GM21737 (cell line): ENCODE measurements around the gene BAIAP2L1.

Experiments used
- ATAC-seq: cut with Tn5 transposase; IDR thresholded peaks from one replicate; pipeline ENCODE4 v1.9.1; 2021; ENCODE audit warnings: mild to moderate bottlenecking, moderate library complexity; ENCODE audit not compliant: unreplicated experiment

BAIAP2L1 gene

DNA sequence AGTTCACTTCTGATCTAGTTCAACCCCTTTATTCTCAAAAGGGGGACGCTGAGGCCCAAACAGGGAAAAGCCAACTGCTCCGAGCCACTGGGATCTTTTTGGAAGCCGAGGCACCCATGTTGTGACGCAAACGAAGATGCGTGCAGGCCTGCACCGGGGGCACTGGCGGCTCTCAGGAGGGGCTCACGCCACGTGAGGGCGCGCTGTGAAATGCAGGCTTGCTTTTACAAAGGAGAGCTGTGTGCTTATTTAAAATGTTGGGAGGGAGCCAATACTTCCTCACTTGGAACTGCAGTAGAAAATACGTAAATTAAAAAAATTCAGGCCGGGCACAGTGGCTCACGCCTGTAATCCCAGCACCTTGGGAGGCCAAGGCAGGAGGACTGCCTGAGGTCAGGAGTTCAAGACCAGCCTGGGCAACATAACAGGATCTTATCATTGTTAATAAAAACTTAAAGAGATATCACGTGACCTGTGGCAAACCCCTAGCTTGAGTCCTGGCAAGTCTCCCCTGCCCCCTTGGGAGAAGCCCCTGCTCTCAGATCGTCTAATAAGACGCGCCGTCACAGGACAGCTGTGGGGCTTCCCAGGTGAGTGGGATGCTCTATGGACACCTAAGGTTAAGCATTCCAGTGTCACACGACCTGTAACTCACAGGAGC lies 103.1 kb downstream of the BAIAP2L1 start:
- ATAC-seq = no peak

DNA sequence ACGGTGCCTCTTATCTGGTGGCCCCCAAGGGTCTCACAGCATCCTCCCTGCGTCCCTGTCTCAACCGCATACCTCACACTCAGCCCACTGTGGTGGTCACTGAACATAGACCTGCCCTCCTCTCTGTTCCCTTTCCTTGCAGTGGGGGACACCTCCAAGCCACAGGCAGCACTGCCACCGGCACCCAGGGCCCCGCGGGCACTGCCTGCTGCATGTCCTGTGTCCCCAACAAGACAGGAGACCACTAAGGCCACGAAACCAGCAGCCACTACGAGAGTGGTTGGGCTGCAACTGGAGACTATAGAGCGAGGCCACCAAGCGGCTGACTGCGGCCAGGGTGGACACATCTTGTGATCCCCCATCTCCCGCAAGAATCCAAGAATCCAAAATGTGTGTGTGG lies 104.1 kb downstream of the BAIAP2L1 start:
- ATAC-seq = no peak

DNA sequence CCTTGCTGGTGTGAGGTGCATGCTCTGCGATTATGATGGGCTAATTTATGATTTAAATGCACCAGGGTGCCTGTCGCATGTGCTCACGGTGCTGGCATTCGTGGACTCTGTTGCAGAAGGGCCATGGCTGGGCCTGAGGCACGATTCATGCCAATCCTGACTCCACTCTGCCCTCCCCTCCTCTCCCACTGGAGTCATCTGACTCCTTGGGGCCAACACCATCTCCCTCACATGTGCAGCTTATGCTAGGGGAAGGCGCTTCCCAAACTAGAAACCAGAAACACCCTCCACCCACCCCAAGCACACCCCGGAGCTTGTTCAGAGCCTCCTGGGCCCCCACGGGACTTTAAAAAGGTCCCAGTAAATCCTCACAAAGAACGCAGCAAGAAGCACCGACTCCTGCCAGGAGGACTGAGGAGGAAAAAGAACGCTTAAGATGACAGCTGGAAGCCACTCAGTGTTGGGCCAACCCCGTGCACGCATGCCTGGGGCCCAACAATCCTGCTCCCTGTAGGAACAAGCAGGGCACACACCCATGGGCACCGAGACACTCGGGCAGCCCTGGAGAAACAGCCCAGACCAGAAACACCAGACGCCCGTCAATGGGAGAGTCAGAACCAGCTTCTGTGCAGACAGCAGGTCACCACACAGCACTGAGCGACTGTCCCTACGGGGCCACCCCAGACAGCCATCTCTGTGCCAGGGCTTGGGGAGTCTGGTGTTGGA lies 105.3 kb downstream of the BAIAP2L1 start:
- no peak for ATAC-seq

DNA sequence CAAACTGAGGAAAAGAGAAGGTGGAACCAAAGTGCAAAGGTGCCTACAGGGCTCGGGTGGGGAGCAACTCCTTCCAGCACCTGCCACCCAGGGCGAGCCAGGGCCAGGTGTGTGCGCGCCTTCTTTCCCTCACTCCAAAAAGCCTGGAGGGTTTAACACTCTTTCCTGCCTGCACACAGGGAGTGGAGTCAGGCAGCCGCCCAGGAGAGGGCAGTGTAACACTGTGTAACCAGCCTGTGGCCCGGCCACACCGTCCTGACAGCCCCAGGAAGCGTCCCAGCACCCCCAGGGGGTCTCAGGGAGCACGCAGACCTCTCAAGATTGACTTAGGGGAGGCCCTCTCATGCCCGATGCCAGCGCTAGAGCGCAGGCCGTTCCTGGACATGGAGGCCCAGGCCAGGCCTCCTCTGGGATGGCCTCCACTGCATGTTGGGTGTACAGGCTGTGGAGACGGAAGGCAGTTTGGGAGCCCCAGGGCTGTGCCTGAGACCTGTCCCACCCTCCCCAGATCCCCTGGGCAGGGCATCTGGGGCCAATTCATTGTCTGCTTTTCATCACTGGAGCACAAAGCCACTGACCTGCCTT lies 106.0 kb downstream of the BAIAP2L1 start:
- no peak for ATAC-seq

DNA sequence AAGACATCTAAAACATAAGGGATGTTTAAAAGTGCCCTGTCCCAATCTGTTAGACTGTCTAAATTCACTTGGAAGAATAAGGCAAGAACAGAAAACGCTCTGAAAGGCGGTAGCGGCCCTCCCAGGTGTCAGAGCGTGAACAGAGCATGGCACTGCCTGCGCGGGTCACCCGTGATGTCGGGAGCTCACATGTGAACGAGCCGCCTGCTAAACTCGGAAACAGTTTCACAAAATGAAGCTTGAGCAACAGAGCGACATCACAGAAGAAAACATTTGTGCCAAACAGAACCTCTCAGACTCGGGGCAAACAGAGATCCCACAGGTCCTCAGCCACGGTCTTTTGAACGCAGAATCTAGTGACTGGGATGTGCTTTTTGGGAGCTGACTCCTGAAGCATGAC lies 106.6 kb downstream of the BAIAP2L1 start:
- ATAC-seq = no peak

DNA sequence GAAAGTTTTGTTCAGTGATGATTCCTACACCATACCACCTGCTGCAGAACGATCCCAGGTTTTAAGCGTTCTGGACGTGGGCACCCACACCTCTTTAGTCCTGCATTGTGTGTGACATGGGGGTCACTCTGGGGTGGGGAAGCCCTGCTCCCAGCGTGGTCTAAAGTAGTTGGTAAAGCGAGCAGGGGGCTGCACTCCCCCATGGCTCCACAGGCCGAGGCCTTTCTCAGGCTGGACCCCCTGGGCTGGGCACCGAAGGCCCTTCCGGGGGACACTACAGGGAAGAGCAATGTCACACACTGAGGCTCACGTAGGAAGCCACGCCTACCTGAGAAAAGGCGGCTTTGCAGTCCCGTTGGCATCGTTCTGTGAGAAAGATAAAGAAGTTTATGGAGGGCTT lies 107.1 kb downstream of the BAIAP2L1 start:
- no peak for ATAC-seq

DNA sequence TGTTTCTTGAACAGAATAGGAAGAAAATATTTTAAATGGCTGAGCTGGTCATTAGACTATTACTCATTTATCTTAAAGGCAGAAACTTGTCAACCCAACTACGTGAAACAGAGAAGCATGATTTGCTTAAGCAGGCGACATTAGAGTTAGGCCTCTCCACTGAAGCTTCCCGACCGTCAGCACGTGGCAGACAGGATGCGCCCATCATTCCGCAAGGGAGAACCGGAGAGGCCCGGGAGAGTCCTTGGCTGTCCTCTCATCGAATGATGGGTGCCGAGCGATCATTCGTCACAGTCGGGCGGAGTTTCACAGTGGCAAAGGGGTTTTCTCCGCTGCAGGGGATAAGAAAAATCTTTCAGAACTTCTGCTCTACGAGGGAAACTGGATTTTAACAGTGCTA lies 107.6 kb downstream of the BAIAP2L1 start:
- no peak for ATAC-seq

DNA sequence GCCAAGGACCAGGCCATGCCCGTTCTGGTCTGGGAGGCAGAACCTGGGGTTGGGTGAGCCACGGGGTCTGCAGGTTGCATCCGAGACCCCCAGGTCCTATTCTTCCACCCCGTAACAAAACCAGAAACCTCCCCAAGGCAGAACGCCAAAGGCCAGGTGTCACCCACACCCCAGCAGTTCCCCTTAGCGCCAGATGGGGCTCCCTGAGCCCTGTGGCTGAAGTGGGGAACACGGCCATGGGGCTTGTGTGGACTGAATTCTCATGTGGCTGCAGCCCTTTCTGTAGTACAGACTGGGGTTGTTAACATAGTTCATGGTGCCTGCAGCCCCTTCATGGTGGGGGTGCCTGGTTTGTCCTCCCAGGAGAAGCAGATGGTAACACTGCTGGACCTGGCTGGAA lies 109.2 kb downstream of the BAIAP2L1 start:
- no peak for ATAC-seq

DNA sequence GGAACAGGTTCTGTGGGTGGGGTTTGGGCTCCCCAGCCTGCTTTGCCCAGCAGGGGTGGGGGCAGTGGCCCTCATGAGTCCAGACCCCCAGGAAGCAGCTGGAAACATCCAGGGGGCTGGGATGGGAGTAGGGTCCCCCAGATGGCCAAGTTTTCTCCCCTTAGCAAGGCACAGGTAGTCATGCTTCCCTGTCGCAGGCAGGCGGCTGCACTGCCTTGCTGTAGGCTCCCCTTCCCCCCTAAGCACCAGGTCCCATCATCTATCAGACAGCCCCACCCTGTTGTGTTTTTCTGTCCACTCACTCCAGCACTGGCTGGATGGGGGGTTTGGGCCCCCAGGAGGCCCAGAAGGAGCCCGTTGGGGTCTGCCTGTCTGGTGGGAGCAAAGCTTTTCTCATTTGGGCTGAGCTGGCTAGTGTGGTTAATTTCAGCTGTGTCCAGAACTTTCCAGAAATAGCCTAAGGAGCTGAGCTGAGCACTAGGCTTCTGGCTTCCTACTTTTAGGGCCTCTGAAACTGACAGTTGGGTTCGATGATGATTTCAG lies 111.5 kb downstream of the BAIAP2L1 start:
- ATAC-seq = no peak

DNA sequence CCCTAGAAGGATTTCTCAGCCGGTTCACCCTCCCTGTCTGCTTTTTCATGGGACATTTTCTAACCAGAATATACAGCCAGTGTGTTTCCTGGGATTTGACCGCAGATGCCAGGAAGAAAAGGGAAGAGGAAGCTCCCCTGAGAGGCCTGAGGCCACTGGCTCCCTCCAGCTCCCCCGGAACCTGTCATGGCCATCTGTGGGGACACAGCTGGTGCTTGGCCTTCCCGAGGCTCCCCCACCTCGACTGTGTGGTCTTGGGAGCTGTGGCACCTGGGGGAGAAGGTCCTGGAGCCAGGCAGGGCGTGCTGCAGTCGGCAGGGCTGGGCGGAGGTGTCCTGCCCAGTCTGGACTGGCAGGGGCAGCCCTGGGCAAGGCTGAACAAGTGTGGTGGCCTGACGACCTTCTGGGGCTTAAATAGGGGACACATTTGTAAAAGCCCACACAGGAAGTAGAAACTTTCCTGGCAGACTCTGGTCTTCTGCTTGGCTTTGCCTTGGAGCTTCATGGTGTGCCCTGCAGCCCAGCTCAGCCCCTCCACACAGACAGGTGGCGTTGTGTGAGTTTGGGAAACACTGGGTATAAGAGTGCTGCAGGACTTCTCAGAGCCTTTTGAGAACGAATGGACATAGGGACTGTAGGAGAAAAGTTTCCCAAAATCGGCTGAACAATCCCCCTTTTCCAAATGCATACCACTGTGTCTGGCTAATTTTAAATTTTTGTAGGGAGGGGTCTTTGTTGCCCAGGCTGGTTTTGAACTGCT lies 112.6 kb downstream of the BAIAP2L1 start:
- no peak for ATAC-seq

DNA sequence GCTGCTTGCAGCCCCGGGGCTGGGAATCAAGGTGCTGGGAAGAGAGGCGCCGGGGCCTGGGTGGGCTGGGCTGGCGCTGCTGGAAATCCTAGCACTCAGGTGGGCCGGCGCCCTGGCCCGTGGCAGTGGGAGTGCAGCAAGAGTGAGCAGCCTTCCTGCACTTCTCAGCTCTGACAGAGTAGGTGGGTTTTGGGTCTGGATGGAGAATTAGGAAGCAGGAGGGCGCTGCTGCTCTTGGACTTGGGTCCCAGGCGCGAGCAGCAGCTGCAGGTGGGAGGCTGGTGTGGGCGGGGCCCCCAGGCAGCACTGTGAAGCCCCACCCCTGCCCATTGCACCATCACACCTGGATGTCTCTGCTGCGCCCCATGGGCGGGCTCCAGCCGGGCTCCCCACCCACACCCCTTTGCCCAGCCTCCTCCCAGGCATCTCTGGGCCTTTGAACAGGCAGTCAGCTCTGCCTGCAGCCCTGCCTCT lies 113.4 kb downstream of the BAIAP2L1 start:
- no peak for ATAC-seq

DNA sequence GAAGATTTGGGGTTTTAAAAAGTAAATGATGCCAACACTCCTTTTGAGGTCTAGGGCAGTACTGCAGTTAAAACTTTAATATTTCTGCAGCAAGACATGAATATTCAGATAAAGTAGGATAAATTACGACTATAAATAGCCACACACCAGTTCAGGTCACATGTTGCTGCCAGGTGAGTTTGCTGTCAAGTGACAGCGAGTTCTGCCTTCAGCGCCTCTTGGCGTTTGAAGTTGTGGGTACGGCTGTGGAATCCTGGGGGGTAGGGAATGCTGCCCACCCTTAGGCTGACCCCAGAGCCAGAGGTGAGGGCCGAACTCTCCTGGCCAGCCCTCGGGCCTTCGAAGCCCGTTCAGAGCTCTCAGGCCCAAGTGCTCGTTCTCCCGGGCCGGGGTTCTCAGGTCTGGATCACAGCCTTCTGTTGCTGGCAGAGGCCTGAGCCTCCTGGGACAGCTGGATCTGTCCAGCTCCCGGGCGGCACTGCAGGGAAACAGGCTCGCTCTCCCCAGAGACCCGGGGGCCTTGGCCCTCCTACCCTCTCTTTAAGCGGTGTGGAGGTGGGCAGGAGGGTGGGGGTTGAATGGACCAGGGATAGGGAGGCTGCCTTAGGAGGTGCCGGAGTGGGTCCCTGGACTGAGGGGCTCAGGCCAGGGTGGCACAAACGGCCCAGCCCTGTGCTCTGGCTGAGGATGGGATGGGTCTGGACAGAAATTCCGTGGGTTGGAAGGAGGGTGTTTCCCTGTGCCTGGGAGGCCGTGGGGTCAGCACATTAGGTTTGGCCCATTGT lies 114.0 kb downstream of the BAIAP2L1 start:
- no peak for ATAC-seq

DNA sequence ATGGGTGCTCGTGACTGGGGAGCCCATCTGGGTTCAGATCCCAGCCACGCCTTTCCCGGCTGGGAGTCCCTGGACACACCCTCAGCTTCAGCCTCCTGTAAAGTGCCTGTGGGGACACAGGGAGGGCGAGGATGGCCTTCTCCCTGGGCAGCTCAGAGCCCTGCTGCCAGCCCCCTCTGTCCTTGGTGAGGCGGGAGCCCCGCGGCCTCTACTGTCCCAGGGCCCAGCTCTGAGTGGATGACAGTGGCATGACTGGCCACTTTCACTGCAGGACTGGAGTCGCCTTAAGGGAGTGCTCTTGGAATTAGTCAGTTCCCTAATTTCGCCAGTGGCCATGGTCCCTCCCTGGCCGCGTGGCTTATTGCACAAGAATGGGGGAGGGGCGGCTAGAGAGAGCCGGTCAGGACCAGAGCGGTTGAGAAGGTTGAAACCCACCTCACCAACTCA lies 114.8 kb downstream of the BAIAP2L1 start:
- ATAC-seq = no peak

DNA sequence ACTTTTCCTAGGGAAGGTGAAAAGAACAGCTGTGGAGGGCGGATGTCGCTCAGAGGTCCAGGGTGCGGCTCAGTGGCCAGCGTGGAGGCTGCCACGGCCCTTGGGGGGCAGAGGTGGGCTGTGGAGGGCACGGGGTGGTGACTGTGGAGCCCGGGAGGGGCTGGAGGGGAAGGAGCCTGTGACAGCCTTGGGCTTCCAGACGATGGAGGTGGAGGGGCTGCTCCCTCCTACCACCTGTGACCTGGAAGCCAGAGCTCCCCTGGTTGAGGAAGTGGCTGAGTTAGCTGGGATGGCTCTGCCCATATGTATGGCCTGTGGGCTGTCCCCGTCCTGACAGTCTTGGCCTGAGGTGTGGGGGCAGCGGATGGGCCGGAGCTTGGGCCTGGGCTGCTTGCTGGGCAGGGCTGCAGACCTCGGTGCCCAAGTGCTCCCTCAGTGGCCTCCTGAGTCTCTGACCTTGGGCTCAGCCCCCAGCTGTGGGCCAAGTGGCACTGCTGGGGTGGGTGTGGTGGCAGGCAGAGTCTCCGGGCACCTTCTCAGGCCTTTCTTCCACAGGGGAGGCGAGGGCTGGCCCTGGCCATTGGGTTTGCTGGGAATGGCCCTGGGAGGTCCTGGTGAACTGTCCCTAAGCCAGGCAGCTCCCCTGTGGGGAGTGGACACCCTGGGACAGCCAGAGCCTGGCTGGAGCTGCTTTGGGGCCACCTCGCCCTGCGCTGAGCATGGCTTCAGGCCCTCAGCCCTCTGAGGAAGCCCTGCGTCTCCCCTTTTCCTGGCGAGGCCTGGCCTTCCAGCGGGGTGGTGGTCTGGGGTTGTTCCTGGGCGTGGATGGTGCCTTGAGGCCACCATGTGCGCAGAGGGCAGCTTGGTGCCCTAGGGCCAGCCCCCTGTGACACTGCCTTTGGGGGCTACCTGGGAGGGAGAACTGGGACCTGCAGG lies 115.5 kb downstream of the BAIAP2L1 start:
- ATAC-seq = no peak

DNA sequence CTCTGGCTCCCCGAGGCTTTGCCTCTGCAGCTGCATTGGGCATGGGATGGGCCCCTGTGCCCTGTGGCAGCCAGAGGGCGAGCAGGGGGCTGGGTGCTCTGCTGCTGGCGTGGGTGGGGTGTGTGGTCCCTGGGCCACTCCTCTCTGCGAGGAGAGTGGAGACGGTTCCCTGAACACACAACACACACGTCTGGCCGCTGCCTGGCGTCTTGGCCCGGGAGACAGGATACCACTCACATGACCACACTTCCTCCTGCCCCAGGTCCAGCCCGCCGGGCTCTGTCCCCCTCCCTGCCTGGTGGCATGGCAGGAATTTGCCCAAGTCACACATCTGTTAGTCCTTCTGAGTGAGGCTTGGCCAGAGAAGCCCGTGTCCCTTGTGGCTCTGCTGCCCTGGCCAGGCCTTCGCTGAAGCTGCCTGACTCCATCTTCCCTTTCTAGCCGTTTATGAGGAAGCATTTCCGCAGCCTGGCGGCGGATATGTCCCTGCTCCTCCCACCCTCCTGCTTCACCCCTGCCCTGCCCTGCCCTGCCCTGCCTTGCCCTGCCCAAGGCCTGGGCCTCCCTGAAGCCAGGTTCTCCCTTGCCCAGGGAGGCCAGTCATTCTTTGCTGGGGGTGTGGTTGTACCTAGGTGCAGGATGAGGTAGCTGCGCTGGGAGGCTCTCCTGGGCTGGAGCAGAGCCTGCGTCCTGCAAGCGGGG lies 116.4 kb downstream of the BAIAP2L1 start:
- ATAC-seq = no peak

DNA sequence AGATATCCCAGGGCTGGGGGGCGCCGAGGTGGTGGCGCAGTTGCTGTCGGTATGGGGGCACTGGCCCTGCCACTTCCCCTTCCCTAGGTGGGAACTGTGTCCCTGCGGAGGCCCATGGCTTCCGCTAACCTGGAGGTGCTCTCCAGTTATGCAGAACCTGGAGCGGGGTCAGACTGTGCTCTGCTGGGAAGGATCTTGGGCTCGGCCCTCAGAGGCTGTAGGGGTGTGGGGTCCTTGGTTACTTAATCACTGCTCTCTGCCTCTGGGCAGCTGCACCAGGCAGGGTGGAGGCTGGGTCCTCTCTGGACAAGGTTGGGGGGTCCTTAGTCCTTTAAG lies 117.0 kb downstream of the BAIAP2L1 start:
- ATAC-seq = no peak

DNA sequence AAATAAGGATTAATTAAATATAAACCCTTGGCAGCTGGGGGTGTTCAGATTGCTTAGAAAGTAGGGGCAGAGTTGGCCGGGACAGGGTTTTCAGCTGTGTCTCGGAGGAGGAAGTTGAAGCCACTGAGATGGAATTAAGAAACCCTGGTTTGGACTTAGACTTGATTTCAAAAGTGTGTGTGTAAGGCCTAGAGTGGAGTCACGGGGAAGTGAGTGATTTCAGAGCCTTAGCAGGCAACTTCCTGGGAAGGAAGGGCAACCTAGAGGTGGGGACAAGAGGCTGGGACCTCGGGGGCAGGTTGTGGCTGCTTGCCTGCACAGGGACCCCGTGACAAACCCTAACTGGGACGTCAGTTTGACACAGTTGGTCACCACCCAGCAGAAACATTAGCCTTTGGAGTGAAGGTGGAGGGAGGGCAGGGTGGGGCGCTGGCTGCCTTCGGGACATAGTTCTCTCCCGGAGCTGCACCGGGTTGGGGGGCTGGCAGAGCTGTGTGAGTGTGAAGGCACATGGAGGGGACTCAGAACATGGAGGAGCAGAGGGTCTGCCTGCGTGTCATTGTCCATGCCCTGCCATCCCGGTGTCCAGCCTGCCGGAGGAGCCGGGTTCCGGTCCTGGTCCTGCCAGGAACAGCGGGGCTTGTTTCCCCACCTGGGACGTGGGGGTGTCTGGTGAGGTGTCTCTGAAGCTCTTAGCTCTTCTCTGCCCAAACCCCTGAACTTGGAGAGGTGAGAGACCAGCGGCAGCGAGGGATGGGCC lies 117.6 kb downstream of the BAIAP2L1 start:
- no peak for ATAC-seq

DNA sequence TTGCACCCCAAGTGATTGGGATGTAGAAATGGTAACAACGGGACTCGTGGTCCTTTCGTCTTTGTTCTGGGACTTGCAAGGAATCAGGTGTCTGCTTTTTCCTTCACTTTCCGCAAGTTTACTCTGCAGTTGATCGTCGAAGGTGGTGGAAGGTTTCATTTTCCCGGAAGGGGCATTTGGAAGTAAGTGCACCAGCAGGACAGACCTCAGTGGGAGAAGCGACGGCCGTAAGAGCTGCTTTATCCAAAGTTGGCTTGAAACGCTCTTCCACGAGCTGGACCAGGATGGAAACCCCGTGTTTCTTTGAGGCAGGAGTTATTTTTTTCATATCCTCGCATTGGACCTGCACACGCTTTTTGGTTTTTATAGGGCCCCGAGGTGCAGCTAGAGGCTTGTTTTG lies 118.2 kb downstream of the BAIAP2L1 start:
- no peak for ATAC-seq
